GM12878 (cell line): ENCODE measurements around the gene OR6N1. TPM values are rescaled to one million over a fixed set of nuclear protein-coding genes. Genes with fewer than 3 reads are reported as not detected.

ENCODE experiments used
- ATAC-seq: fragments of 200-7000 bp; cut with Tn5 transposase; 3 replicates; pipeline ENCODE4 v1.9.1; 2020; ENCODE audit warnings: mild to moderate bottlenecking, moderate library complexity
- BruUV-seq: library from RNA; stranded (reverse); fragments of 400-500 nt; replicated peaks from 2 replicates; lab custom pipeline; 2021; lab: Mats Ljungman, UMichigan
- CTCF ChIA-PET: fragments of 300-600 bp; sonication (Branson Sonifier 250); formaldehyde crosslinking; extraction: SDS; loops from one replicate; lab custom pipeline; 2021; ENCODE audit warnings: inconsistent platforms; lab: Yijun Ruan, JAX
- POLR2A ChIA-PET: fragments of 350-600 bp; formaldehyde crosslinking; extraction: SDS; loops from one replicate; lab custom pipeline; 2021; ENCODE audit warnings: inconsistent platforms; lab: Charles Lee
- RAD21 ChIA-PET: fragments of 300-600 bp; sonication (Branson Sonifier 250); formaldehyde crosslinking; loops from one replicate; lab custom pipeline; 2023; ENCODE audit warnings: antibody characterized with exemption; ENCODE audit not compliant: unreplicated experiment; lab: Charles Lee
- SMC1A ChIA-PET: fragments of 300-600 bp; sonication (Branson Sonifier 250); formaldehyde crosslinking; loops from one replicate; lab custom pipeline; 2023; ENCODE audit not compliant: unreplicated experiment, uncharacterized antibody; lab: Charles Lee
- DNase-seq: peaks from one replicate; pipeline ENCODE4 v3.0.0-alpha.2; 2011; ENCODE audit warnings: low read depth, low spot score
- FAIRE-seq: peaks from 3 replicates; lab custom pipeline; 2011; peaks lifted over from hg19 to GRCh38; lab: Jason Lieb, UNC
- H2AFZ ChIP-seq: 2 replicates; pipeline ENCODE4 v1.6.0; 2011; ENCODE audit warnings: low read depth, low read length, control low read depth; ENCODE audit not compliant: control insufficient read depth
- H3K27ac ChIP-seq: 2 replicates; pipeline ENCODE4 v1.5.1; 2011; ENCODE audit warnings: control low read depth; ENCODE audit not compliant: control insufficient read depth, insufficient read depth
- H3K27me3 ChIP-seq, 2 experiments: replicated peaks in 1 of 2; 2 replicates each; pipeline versions ENCODE4 v1.6.0 to v1.6.1; 2011; ENCODE audit warnings: low read length in 1 of 2; ENCODE audit not compliant: control insufficient read depth in 2 of 2, insufficient read depth in 2 of 2
- H3K36me3 ChIP-seq, 2 experiments: 2 replicates each; pipeline ENCODE4 v1.5.1; 2011; ENCODE audit warnings: low read length in 1 of 2; ENCODE audit not compliant: control insufficient read depth in 2 of 2, insufficient read depth in 2 of 2
- H3K4me1 ChIP-seq: 2 replicates; pipeline ENCODE4 v1.6.1; 2011; ENCODE audit warnings: mild to moderate bottlenecking, low read length, moderate library complexity, mixed read lengths; ENCODE audit not compliant: control insufficient read depth, insufficient read depth
- H3K4me2 ChIP-seq: 2 replicates; pipeline ENCODE4 v1.6.0; 2011; ENCODE audit warnings: control low read depth; ENCODE audit not compliant: control insufficient read depth, insufficient read depth
- H3K4me3 ChIP-seq: fragments of 200-600 bp; sonication (generic); 2 replicates; pipeline ENCODE4 v1.5.1; 2016
- H3K79me2 ChIP-seq: 2 replicates; pipeline ENCODE4 v1.6.0; 2011; ENCODE audit warnings: low read length; ENCODE audit not compliant: control insufficient read depth, insufficient read depth
- H3K9ac ChIP-seq: 2 replicates; pipeline ENCODE4 v1.8.0; 2011; ENCODE audit warnings: low read length, control low read depth, mixed read lengths; ENCODE audit not compliant: control insufficient read depth, insufficient read depth
- H3K9me3 ChIP-seq: replicated peaks from 3 replicates; pipeline ENCODE4 v1.5.1; 2011; ENCODE audit warnings: mild to moderate bottlenecking, low read length; ENCODE audit not compliant: control insufficient read depth, insufficient read depth
- H4K20me1 ChIP-seq: 2 replicates; pipeline ENCODE4 v1.6.0; 2011; ENCODE audit not compliant: control insufficient read depth, insufficient read depth
- CBX3 ChIP-seq: fragments of 200-600 bp; sonication (generic); IDR thresholded peaks from 2 replicates; pipeline ENCODE4 v1.6.1; 2016; ENCODE audit warnings: low read depth, borderline replicate concordance
- MXI1 ChIP-seq: fragments of 150-350 bp; IDR thresholded peaks from 2 replicates; pipeline ENCODE4 v1.6.1; 2011; ENCODE audit warnings: low read depth, mild to moderate bottlenecking, inconsistent platforms, low read length, improper control_type of control experiment
- NFIC ChIP-seq: IDR thresholded peaks from 2 replicates; pipeline ENCODE4 v1.6.1; 2012; ENCODE audit warnings: low read depth, mild to moderate bottlenecking, inconsistent platforms, low read length, moderate library complexity
- SIN3A ChIP-seq: IDR thresholded peaks from 2 replicates; pipeline ENCODE4 v1.6.1; 2012; ENCODE audit warnings: low read depth, low read length, improper control_type of control experiment
- ZBTB4 ChIP-seq: fragments of 450-650 bp; formaldehyde crosslinking; IDR thresholded peaks from 2 replicates; pipeline ENCODE4 v1.4.0; 2022; ENCODE audit warnings: mild to moderate bottlenecking, moderate library complexity
- whole genome bisulfite sequencing: methylation state at CpG from one replicate; pipeline ENCODE4 v1.1.6; 2016; ENCODE audit warnings: low lambda C conversion rate; ENCODE audit not compliant: insufficient replicate concordance, insufficient coverage; ENCODE audit errors: missing lambda C conversion rate; 5-methylcytosine and 5-hydroxymethylcytosine counted together
- in situ Hi-C: fragments of 300-500 bp; cut with MboI; formaldehyde crosslinking; loops from 9 replicates; pipeline ENCODE4 v1.14.3; 2018; ENCODE audit warnings: mixed read lengths
- intact Hi-C: fragments of 100-400 bp; cut with micrococcal nuclease; formaldehyde crosslinking; loops from one replicate; pipeline ENCODE4 v1.14.2; 2022; ENCODE audit not compliant: unreplicated experiment
- polyA plus RNA-seq, 11 experiments: library from polyadenylated mRNA; depleted of rRNA in 4 of 11; unstranded in 6 of 11; stranded (reverse) in 5 of 11; fragments of >200 nt; fragmentation: Nextera tagmentation in 4 of 11; fragmentation: Illumina TruSeq in 1 of 11; extraction: Ambion mirVana in 4 of 11; extraction: Trizol in 1 of 11; gene quantifications; 1 replicate in 1 of 11; 2 replicates in 10 of 11; pipeline versions ENCODE4 v1.2.1 to v1.2.3, GENCODE V29; 2011 to 2016; ENCODE audit warnings: inconsistent platforms in 2 of 11, missing spikeins in 2 of 11, low read depth in 1 of 11
- total RNA-seq, 4 experiments: library from RNA; depleted of rRNA in 3 of 4; stranded (reverse); fragments of >200 nt in 3 of 4; fragmentation: Illumina TruSeq in 1 of 4; extraction: Trizol in 1 of 4; gene quantifications; 2 replicates each; pipeline versions ENCODE4 v1.2.1 to v1.2.3, GENCODE V29; 2013 to 2021

The OR6N1 gene
- total and polyA plus RNA-seq, 10 of the 15 experiments (the other 5 are each of a cell fraction or from before 2014, with no cell fraction given), result not detected

GRCh38 chr1:158754420-158754819, 17.6 kb downstream of the OR6N1 start, which contains the start of gene OR6K6:
TSS of gene OR6K6 (plus strand) at chr1:158754720. CDS start at chr1:158754888, 168 bp downstream.
- H3K9ac ChIP-seq, result no peak within 1 kb of the TSS
- in situ Hi-C loops, result no loop called here
- no peaks in the 10 kb centered on the region for H3K36me3 ChIP-seq
- intact Hi-C loops, result no loop called here
- SMC1A ChIA-PET, result interaction anchor here (0.6 kb wide), 1 partner anchor 67 kb away, joined by 3 read pairs; no protein-coding TSS in a partner anchor
- DNase-seq (no peak), ATAC-seq (no peak), FAIRE-seq (no peak)
- H3K9me3 ChIP-seq, result no peaks in the 10 kb centered on the region
- no peak within 1 kb of the TSS for H3K4me2 ChIP-seq
- CTCF ChIA-PET, result no interaction called here
- no peaks in the 10 kb centered on the region for H4K20me1 ChIP-seq
- RAD21 ChIA-PET, result no interaction called here
- POLR2A ChIA-PET, result no interaction called here
- H3K27me3 ChIP-seq, result 0 out of 4 replicates have a peak, but pooled peaks cover 0 to 1% of the 10 kb centered on the region in 2 experiments
- TF ChIP-seq ZBTB4 (CRISPR knock-in tag) (no peak), MXI1 (no peak), CBX3 (no peak), NFIC (no peak), SIN3A (no peak)
- no peaks in the 10 kb centered on the region for H3K4me1 ChIP-seq
- no peak within 1 kb of the TSS for H2AFZ ChIP-seq
- no peaks in the 10 kb centered on the region for H3K79me2 ChIP-seq
- no peak within 1 kb of the TSS for H3K4me3 ChIP-seq
- no peak within 1 kb of the TSS for H3K27ac ChIP-seq
- 61% methylated on average over 2 of the region's 2 CpGs for WGBS
- BruUV-seq, result no TSS peak
